ENCODE measurements around the gene RASD1.

The RASD1 gene

GRCh38 chr17:17505610-17506171 is 9.5 kb upstream of the RASD1 start:
- TF ChIP-seq CTCF (conservative IDR thresholded peaks at IDR 0.05; ENCODE audit: low read depth, low read length): no peak
- no peak overlapping the region for H3K4me3 ChIP-seq (ENCODE audit: low read length)

GRCh38 chr17:17505151-17505550 is 9.0 kb upstream of the RASD1 start:
- no peak overlapping the region for H3K4me3 ChIP-seq (ENCODE audit: low read length)
- no peak for TF ChIP-seq CTCF (conservative IDR thresholded peaks at IDR 0.05; ENCODE audit: low read depth, low read length)

More at GRCh38 chr17:17505610-17506171, 9.5 kb upstream of the RASD1 start:
- DNase-seq (ENCODE audit: low read depth): no peak

GRCh38 chr17:17504341-17505140 is 8.3 kb upstream of the RASD1 start:
- no peak for DNase-seq (ENCODE audit: low read depth)
- no peak for TF ChIP-seq CTCF (conservative IDR thresholded peaks at IDR 0.05; ENCODE audit: low read depth, low read length)
- no peak overlapping the region for H3K4me3 ChIP-seq (ENCODE audit: low read length)

More at GRCh38 chr17:17505151-17505550, 9.0 kb upstream of the RASD1 start:
- no peak for DNase-seq (ENCODE audit: low read depth)

GRCh38 chr17:17503566-17504130 is 7.5 kb upstream of the RASD1 start:
- H3K4me3 ChIP-seq (ENCODE audit: low read length): no peak overlapping the region
- no peak for TF ChIP-seq CTCF (conservative IDR thresholded peaks at IDR 0.05; ENCODE audit: low read depth, low read length)
- no peak for DNase-seq (ENCODE audit: low read depth)

GRCh38 chr17:17502741-17503565 is 6.8 kb upstream of the RASD1 start:
- TF ChIP-seq CTCF (conservative IDR thresholded peaks at IDR 0.05; ENCODE audit: low read depth, low read length): no peak
- DNase-seq (ENCODE audit: low read depth): no peak
- no peak overlapping the region for H3K4me3 ChIP-seq (ENCODE audit: low read length)

- H3K4me3 ChIP-seq (ENCODE audit: low read length): no peak overlapping the region
- DNase-seq (ENCODE audit: low read depth): no peak
- TF ChIP-seq CTCF (conservative IDR thresholded peaks at IDR 0.05; ENCODE audit: low read depth, low read length): no peak
These were observed 4.9 kb upstream of the RASD1 start for GRCh38 chr17:17500999-17501605.
